ENCODE measurements around the gene THBS1. TPM values are rescaled to one million over a fixed set of nuclear protein-coding genes. Genes with fewer than 3 reads are reported as not detected.

THBS1 gene
- total RNA-seq, 1 donor from 2014 or later, result 513 TPM

GRCh38 chr15:39593656-39594445 lies 13.0 kb downstream of the THBS1 start:
- Histone ChIP-seq H3K27me3 (no peaks in the 10 kb centered on the region), H3K36me3 (peaks cover 0 to 71% of the 10 kb centered on the region in 2 donors), H3K4me1 (peaks cover 10% of the 10 kb centered on the region), H3K9me3 (no peaks in the 10 kb centered on the region), H3K4me3 (no peak overlapping the region), H3K27ac (no peak overlapping the region)
- TF ChIP-seq POLR2A (IDR thresholded peaks at IDR 0.05), result no peak
- intact Hi-C loops (cut with DNase I), result no loop called here
- no peak for DNase-seq (ENCODE audit: extremely low spot score in 2 of 2)

GRCh38 chr15:39594446-39595337 lies 13.8 kb downstream of the THBS1 start:
- Histone ChIP-seq H3K27ac (no peak overlapping the region), H3K4me3 (no peak overlapping the region), H3K9me3 (no peaks in the 10 kb centered on the region), H3K36me3 (peaks cover 0 to 63% of the 10 kb centered on the region in 2 donors), H3K27me3 (no peaks in the 10 kb centered on the region), H3K4me1 (peaks cover 10% of the 10 kb centered on the region)
- TF ChIP-seq POLR2A (IDR thresholded peaks at IDR 0.05), result no peak
- no peak for TF ChIP-seq CTCF (IDR thresholded peaks at IDR 0.05)
- TF ChIP-seq POLR2AphosphoS5 (IDR thresholded peaks at IDR 0.05; ENCODE audit: insufficient read depth in 1 of 2, low read depth in 1 of 2), result no peak
- intact Hi-C loops (cut with DNase I), result no loop called here
- no peak for DNase-seq (ENCODE audit: extremely low spot score in 2 of 2)

GRCh38 chr15:39595338-39596221 lies 14.7 kb downstream of the THBS1 start:
- H3K27me3 ChIP-seq, result no peaks in the 10 kb centered on the region
- no peak for TF ChIP-seq POLR2A (IDR thresholded peaks at IDR 0.05)
- TF ChIP-seq CTCF (IDR thresholded peaks at IDR 0.05), result no peak
- TF ChIP-seq POLR2AphosphoS5 (IDR thresholded peaks at IDR 0.05; ENCODE audit: insufficient read depth in 1 of 2, low read depth in 1 of 2), result no peak
- H3K27ac ChIP-seq, result no peak overlapping the region
- no peak overlapping the region for H3K4me3 ChIP-seq
- H3K9me3 ChIP-seq, result no peaks in the 10 kb centered on the region
- H3K36me3 ChIP-seq, result peaks cover 0 to 54% of the 10 kb centered on the region in 2 donors
- H3K4me1 ChIP-seq, result peaks cover 10% of the 10 kb centered on the region
- DNase-seq (ENCODE audit: extremely low spot score in 2 of 2), result no peak
- intact Hi-C loops (cut with DNase I), result no loop called here

- intact Hi-C loops (cut with DNase I), result no loop called here
- no peak overlapping the region for H3K4me3 ChIP-seq
- H3K36me3 ChIP-seq, result peaks cover 0 to 45% of the 10 kb centered on the region in 2 donors
- H3K27ac ChIP-seq, result no peak overlapping the region
- TF ChIP-seq POLR2AphosphoS5 (IDR thresholded peaks at IDR 0.05; ENCODE audit: insufficient read depth in 1 of 2, low read depth in 1 of 2) (no peak), POLR2A (IDR thresholded peaks at IDR 0.05) (no peak), CTCF (IDR thresholded peaks at IDR 0.05) (no peak)
- peaks cover 10% of the 10 kb centered on the region for H3K4me1 ChIP-seq
- H3K27me3 ChIP-seq, result no peaks in the 10 kb centered on the region
- H3K9me3 ChIP-seq, result no peaks in the 10 kb centered on the region
- no peak for DNase-seq (ENCODE audit: extremely low spot score in 2 of 2)
These were observed 15.6 kb downstream of the THBS1 start for GRCh38 chr15:39596358-39597051.

Data from vagina (tissue), 2 donors.